Osteocyte (in vitro differentiated cells): ENCODE results near the gene GRIA3. TPM values are rescaled to one million over a fixed set of nuclear protein-coding genes. Genes with fewer than 3 reads are reported as not detected.

Experiments used
- DNase-seq: peaks from one replicate; pipeline ENCODE4 v3.0.0; 2021; ENCODE audit warnings: mixed read lengths; ENCODE audit not compliant: unreplicated experiment; ENCODE audit errors: extremely low spot score
- H3K27ac Mint-ChIP-seq: one replicate; pipeline ENCODE4 v1.8.0; 2021; ENCODE audit warnings: mild to moderate bottlenecking, mixed read lengths; ENCODE audit not compliant: unreplicated experiment
- H3K27me3 Mint-ChIP-seq: one replicate; pipeline ENCODE4 v1.8.0; 2021; ENCODE audit warnings: mixed read lengths; ENCODE audit not compliant: unreplicated experiment
- H3K36me3 Mint-ChIP-seq: one replicate; pipeline ENCODE4 v1.8.0; 2021; ENCODE audit warnings: mixed read lengths; ENCODE audit not compliant: unreplicated experiment
- H3K4me1 Mint-ChIP-seq: one replicate; pipeline ENCODE4 v1.8.0; 2021; ENCODE audit warnings: mixed read lengths; ENCODE audit not compliant: unreplicated experiment
- H3K4me3 Mint-ChIP-seq: one replicate; pipeline ENCODE4 v1.8.0; 2021; ENCODE audit warnings: mild to moderate bottlenecking, moderate library complexity, mixed read lengths; ENCODE audit not compliant: unreplicated experiment
- H3K9me3 Mint-ChIP-seq: one replicate; pipeline ENCODE4 v1.8.0; 2021; ENCODE audit warnings: mixed read lengths; ENCODE audit not compliant: unreplicated experiment
- CTCF ChIP-seq: fragments of 200-600 bp; sonication (generic); IDR thresholded peaks from 2 replicates; pipeline ENCODE4 v1.5.0; 2021; ENCODE audit warnings: antibody characterized with exemption, mild to moderate bottlenecking, moderate library complexity
- total RNA-seq: library from RNA; stranded (reverse); gene quantifications from 2 replicates; pipeline ENCODE4 v1.2.1, GENCODE V29; 2021

The GRIA3 gene
- total RNA-seq, 1 donor from 2014 or later: not detected

DNA sequence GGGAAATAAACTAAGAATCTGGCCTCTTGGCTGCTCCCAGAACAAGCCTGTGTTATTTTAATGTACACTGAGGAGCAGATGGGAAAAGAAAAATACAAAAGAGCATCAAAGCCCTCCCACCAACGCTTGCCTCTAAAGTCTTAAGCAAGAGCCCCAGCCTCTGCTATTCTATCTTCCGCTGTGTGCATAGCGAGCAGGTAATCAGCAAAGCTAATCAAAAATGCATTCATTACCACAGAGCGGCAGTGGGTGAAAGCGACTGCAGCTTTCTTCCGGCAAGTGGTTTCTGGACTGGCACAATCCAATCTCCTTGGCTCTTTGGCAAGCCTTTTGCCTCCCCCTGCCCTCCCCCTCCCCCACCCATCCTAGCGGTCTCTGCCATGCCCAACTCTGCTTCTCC is 13.5 kb upstream of the GRIA3 start:
- H3K27me3 Mint-ChIP-seq: no peaks in the 10 kb centered on the region
- no peaks in the 10 kb centered on the region for H3K4me1 Mint-ChIP-seq
- H3K36me3 Mint-ChIP-seq: no peaks in the 10 kb centered on the region

GRCh38 chrX:123171781-123172180 is 12.3 kb upstream of the GRIA3 start:
- Mint-ChIP-seq H3K9me3 (peaks cover 31% of the 10 kb centered on the region), H3K27ac (no peak overlapping the region)

More for the DNA sequence above, 13.5 kb upstream of the GRIA3 start:
- no peak overlapping the region for H3K27ac Mint-ChIP-seq
- no peak for DNase-seq
- TF ChIP-seq CTCF: no peak
- peaks cover 40% of the 10 kb centered on the region for H3K9me3 Mint-ChIP-seq
- no peak overlapping the region for H3K4me3 Mint-ChIP-seq

DNA sequence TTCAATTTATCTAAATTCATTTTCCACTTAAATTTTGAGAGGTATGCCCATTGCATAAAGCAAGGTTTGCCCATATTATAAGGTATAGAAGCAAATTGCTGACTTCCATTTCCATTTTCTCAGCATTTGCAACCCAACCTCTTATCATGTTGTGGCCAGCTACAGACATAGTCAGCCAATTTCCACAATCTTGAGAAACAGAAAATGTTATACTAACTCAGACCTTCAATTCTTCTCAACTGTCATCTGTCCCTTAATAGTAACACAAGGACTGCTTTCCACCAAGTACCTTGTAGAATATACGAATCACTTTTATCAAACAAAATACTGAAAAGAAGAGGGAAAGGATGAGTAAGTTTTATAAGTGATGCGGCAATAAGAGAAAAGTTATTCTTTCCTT is 11.2 kb upstream of the GRIA3 start:
- Mint-ChIP-seq H3K36me3 (no peaks in the 10 kb centered on the region), H3K27ac (no peak overlapping the region), H3K27me3 (no peaks in the 10 kb centered on the region), H3K4me3 (no peak overlapping the region), H3K9me3 (peaks cover 23% of the 10 kb centered on the region), H3K4me1 (no peaks in the 10 kb centered on the region)
- DNase-seq: no peak
- TF ChIP-seq CTCF: no peak

More at GRCh38 chrX:123171781-123172180, 12.3 kb upstream of the GRIA3 start:
- DNase-seq: no peak
- no peaks in the 10 kb centered on the region for H3K36me3 Mint-ChIP-seq
- no peak overlapping the region for H3K4me3 Mint-ChIP-seq
- no peak for TF ChIP-seq CTCF
- no peaks in the 10 kb centered on the region for H3K27me3 Mint-ChIP-seq
- H3K4me1 Mint-ChIP-seq: no peaks in the 10 kb centered on the region

GRCh38 chrX:123173833-123174232 is 10.2 kb upstream of the GRIA3 start:
- DNase-seq: no peak
- Mint-ChIP-seq H3K4me1 (no peaks in the 10 kb centered on the region), H3K9me3 (peaks cover 20% of the 10 kb centered on the region), H3K4me3 (no peak overlapping the region), H3K27me3 (no peaks in the 10 kb centered on the region), H3K27ac (no peak overlapping the region), H3K36me3 (no peaks in the 10 kb centered on the region)
- no peak for TF ChIP-seq CTCF

- H3K4me3 Mint-ChIP-seq: no peak overlapping the region
- DNase-seq: no peak
- peaks cover 32% of the 10 kb centered on the region for H3K9me3 Mint-ChIP-seq
- H3K4me1 Mint-ChIP-seq: no peaks in the 10 kb centered on the region
- no peak overlapping the region for H3K27ac Mint-ChIP-seq
- no peaks in the 10 kb centered on the region for H3K27me3 Mint-ChIP-seq
- no peaks in the 10 kb centered on the region for H3K36me3 Mint-ChIP-seq
- no peak for TF ChIP-seq CTCF
Observed at GRCh38 chrX:123175366-123176122, 8.5 kb upstream of the GRIA3 start.
